ENCODE results near the gene SLC12A7.

- TF ChIP-seq CTCF (IDR thresholded peaks at IDR 0.05) (no peak), USF2 (CRISPR knock-in tag; IDR thresholded peaks at IDR 0.05) (no peak), NFYB (CRISPR knock-in tag; conservative IDR thresholded peaks at IDR 0.05; ENCODE audit: low read depth) (no peak)
Observed at GRCh38 chr5:1103505-1104326, 8.1 kb downstream of the SLC12A7 start.
